Renal cortical epithelial cell (primary cell): ENCODE measurements around the gene PTCH2. TPM values are rescaled to one million over a fixed set of nuclear protein-coding genes. Genes with fewer than 3 reads are reported as not detected.
"Not testable (repeated sequence)": the region's sequence is repeated elsewhere in the genome, so short reads cannot be mapped to it uniquely, and the experiment has no call there.

ENCODE experiments used
- DNase-seq: peaks from one replicate; pipeline ENCODE4 v3.0.0-alpha.2; 2011; ENCODE audit warnings: low read depth
- total RNA-seq: library from RNA; depleted of rRNA; stranded (reverse); fragments of >200 nt; gene quantifications from 2 replicates; pipeline ENCODE4 v1.2.3, GENCODE V29; 2014

The PTCH2 gene
- total RNA-seq, 1 donor from 2014 or later: 0.10 TPM

- no peak for DNase-seq
Observed at GRCh38 chr1:44820328-44821239, 22.5 kb downstream of the PTCH2 start.

GRCh38 chr1:44819608-44820327 lies 23.3 kb downstream of the PTCH2 start:
- DNase-seq: peak; percentile 98

- DNase-seq: no peak
Observed at GRCh38 chr1:44819196-44819607, 23.9 kb downstream of the PTCH2 start.

- no peak for DNase-seq
Observed at GRCh38 chr1:44817771-44818495, 25.1 kb downstream of the PTCH2 start.

GRCh38 chr1:44817307-44817706 lies 25.7 kb downstream of the PTCH2 start:
- no peak for DNase-seq

GRCh38 chr1:44815926-44816325 lies 27.1 kb downstream of the PTCH2 start:
- DNase-seq: not testable (repeated sequence)

- DNase-seq: no peak
Observed at GRCh38 chr1:44812822-44813543, 30.1 kb downstream of the PTCH2 start.

GRCh38 chr1:44811234-44811633 lies 31.8 kb downstream of the PTCH2 start:
- no peak for DNase-seq

- not testable (repeated sequence) for DNase-seq
Observed at GRCh38 chr1:44810762-44811105, 32.3 kb downstream of the PTCH2 start.

- DNase-seq: peak; percentile 88
Observed at GRCh38 chr1:44810101-44810761, 32.8 kb downstream of the PTCH2 start.

GRCh38 chr1:44808938-44809917 lies 33.8 kb downstream of the PTCH2 start:
- peak; percentile 74 for DNase-seq

- peak; percentile 73 for DNase-seq
Observed at GRCh38 chr1:44808063-44808937, 34.8 kb downstream of the PTCH2 start, which contains the start of gene BTBD19. BTBD19 (plus strand) TSS chr1:44808523; CDS start chr1:44808821, 298 bp downstream.

- peak; percentile 100 for DNase-seq
Observed at GRCh38 chr1:44807364-44808062, 35.5 kb downstream of the PTCH2 start.

GRCh38 chr1:44806704-44807363 lies 36.2 kb downstream of the PTCH2 start, which contains the start of gene DYNLT4:
DYNLT4 (minus strand) TSS chr1:44807351; CDS start chr1:44806668, 683 bp downstream.
- no peak for DNase-seq

GRCh38 chr1:44806025-44806703 lies 36.9 kb downstream of the PTCH2 start:
- DNase-seq: no peak

- DNase-seq: no peak
Observed at GRCh38 chr1:44805311-44806024, 37.6 kb downstream of the PTCH2 start.
